Measurements from ENCODE around the gene PHF24.

Gene PHF24

DNA sequence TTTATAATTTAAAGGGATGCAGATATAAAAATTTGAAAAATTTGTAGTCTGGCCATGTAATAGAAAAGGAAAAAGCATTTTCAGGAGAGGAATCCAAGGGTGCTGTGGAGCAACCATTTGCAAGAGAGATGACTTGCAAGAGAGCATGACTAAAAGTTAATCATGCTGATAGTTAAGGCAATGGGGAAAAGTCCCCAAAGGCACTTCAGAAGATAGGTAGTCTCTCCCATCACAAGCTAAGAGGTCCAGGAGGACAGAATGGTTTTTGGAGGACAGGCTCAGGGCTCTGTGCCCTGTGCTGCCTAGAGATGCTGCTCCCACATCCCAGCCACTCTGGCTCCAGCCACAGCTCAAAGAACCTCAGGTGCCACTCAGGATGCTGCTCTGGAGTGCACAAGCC, 70.3 kb downstream of the PHF24 start:
- no peak for DNase-seq (ENCODE audit: low read depth)
- no peak overlapping the region for H3K4me3 ChIP-seq (ENCODE audit: low read depth, low read length)
- TF ChIP-seq, protein P1, sequence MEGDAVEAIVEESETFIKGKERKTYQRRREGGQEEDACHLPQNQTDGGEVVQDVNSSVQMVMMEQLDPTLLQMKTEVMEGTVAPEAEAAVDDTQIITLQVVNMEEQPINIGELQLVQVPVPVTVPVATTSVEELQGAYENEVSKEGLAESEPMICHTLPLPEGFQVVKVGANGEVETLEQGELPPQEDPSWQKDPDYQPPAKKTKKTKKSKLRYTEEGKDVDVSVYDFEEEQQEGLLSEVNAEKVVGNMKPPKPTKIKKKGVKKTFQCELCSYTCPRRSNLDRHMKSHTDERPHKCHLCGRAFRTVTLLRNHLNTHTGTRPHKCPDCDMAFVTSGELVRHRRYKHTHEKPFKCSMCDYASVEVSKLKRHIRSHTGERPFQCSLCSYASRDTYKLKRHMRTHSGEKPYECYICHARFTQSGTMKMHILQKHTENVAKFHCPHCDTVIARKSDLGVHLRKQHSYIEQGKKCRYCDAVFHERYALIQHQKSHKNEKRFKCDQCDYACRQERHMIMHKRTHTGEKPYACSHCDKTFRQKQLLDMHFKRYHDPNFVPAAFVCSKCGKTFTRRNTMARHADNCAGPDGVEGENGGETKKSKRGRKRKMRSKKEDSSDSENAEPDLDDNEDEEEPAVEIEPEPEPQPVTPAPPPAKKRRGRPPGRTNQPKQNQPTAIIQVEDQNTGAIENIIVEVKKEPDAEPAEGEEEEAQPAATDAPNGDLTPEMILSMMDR (conservative IDR thresholded peaks at IDR 0.05; ENCODE audit: low read depth, low read length), result no peak

DNA sequence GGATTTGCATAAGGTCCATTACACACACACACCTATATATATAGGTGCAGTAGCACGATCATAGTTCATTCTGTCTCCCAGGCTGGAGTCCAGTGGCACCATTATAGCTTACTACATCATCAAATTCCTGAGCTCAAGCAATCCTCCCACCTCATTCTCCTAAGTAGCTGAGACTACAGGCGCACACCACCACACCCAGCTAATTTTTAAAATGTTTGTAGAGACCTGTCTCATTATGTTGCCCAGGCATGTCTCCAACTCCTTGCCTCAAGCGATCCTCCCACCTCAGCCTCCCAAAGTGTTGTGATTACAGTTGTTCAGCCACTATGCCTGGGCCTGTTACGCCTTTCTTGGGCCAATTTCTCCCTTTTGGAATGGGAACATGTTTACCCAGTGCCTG, 71.2 kb downstream of the PHF24 start:
- H3K4me3 ChIP-seq (ENCODE audit: low read depth, low read length), result no peak overlapping the region
- no peak for DNase-seq (ENCODE audit: low read depth)
- TF ChIP-seq, protein P1 (conservative IDR thresholded peaks at IDR 0.05; ENCODE audit: low read depth, low read length), result no peak

DNA sequence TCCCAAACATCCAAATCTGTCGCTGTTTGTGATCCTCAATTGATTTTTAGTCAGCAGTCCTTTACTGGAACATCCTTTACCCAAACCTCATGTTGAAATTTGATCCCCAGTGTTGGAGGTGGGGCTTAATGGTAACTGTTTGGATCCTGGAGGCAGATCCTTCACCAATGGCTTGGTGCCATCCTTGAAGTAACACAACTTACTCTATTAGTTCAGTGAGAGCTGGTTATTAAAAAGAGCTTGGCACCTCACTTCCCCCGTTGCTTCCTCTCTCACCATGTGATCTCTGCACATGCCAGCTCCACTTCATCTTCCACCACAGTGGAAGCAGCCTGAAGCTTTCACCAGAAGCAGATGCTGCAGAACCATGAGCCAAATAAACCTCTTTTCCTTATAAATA, 71.8 kb downstream of the PHF24 start:
- TF ChIP-seq, protein P1 (conservative IDR thresholded peaks at IDR 0.05; ENCODE audit: low read depth, low read length), result no peak
- no peak overlapping the region for H3K4me3 ChIP-seq (ENCODE audit: low read depth, low read length)
- peak; percentile 39 for DNase-seq (ENCODE audit: low read depth)

Data from choroid plexus epithelial cell (primary cell).